ENCODE measurements around the gene SLCO1A2. TPM values are rescaled to one million over a fixed set of nuclear protein-coding genes. Genes with fewer than 3 reads are reported as not detected.

SLCO1A2 gene
- polyA plus RNA-seq, 1 donor from 2014 or later = not detected

- no peaks in the 10 kb centered on the region for H3K9me3 Mint-ChIP-seq
- H3K36me3 Mint-ChIP-seq = no peaks in the 10 kb centered on the region
- H3K27me3 Mint-ChIP-seq = no peaks in the 10 kb centered on the region
- H3K4me1 Mint-ChIP-seq = peaks cover 4 to 5% (median 4%) of the 10 kb centered on the region in 3 donors
- no peak overlapping the region for H3K27ac Mint-ChIP-seq
- no peak overlapping the region for H3K4me3 Mint-ChIP-seq
Observed at GRCh38 chr12:21294176-21294575, 40.5 kb downstream of the SLCO1A2 start.

GRCh38 chr12:21292111-21292510 lies 42.6 kb downstream of the SLCO1A2 start:
- Mint-ChIP-seq H3K36me3 (no peaks in the 10 kb centered on the region), H3K4me3 (no peak overlapping the region), H3K27me3 (no peaks in the 10 kb centered on the region), H3K9me3 (no peaks in the 10 kb centered on the region), H3K4me1 (peaks cover 1 to 5% (median 3%) of the 10 kb centered on the region in 3 donors), H3K27ac (no peak overlapping the region)

GRCh38 chr12:21289698-21290097 lies 45.0 kb downstream of the SLCO1A2 start:
- Mint-ChIP-seq H3K36me3 (no peaks in the 10 kb centered on the region), H3K27me3 (no peaks in the 10 kb centered on the region), H3K4me3 (no peak overlapping the region), H3K27ac (no peak overlapping the region), H3K4me1 (no peaks in the 10 kb centered on the region), H3K9me3 (no peaks in the 10 kb centered on the region)

- Mint-ChIP-seq H3K4me3 (no peak overlapping the region), H3K27me3 (peaks cover 3% of the 10 kb centered on the region), H3K27ac (no peak overlapping the region), H3K9me3 (no peaks in the 10 kb centered on the region), H3K36me3 (no peaks in the 10 kb centered on the region), H3K4me1 (no peaks in the 10 kb centered on the region)
Observed at GRCh38 chr12:21276826-21277225, 57.9 kb downstream of the SLCO1A2 start.

- Mint-ChIP-seq H3K4me1 (no peaks in the 10 kb centered on the region), H3K9me3 (peaks cover 3 to 13% (median 8%) of the 10 kb centered on the region in 3 donors), H3K4me3 (no peak overlapping the region), H3K36me3 (no peaks in the 10 kb centered on the region), H3K27me3 (peaks cover 2% of the 10 kb centered on the region), H3K27ac (no peak overlapping the region)
Observed at GRCh38 chr12:21265932-21266331, 68.8 kb downstream of the SLCO1A2 start.

- H3K27me3 Mint-ChIP-seq = peaks cover 2% of the 10 kb centered on the region
- H3K9me3 Mint-ChIP-seq = peaks cover 3 to 23% (median 11%) of the 10 kb centered on the region in 3 donors
- no peak overlapping the region for H3K27ac Mint-ChIP-seq
- no peak overlapping the region for H3K4me3 Mint-ChIP-seq
- no peaks in the 10 kb centered on the region for H3K4me1 Mint-ChIP-seq
- H3K36me3 Mint-ChIP-seq = no peaks in the 10 kb centered on the region
Observed at GRCh38 chr12:21264232-21264631, 70.5 kb downstream of the SLCO1A2 start.

GRCh38 chr12:21257172-21257571 lies 77.5 kb downstream of the SLCO1A2 start:
- Mint-ChIP-seq H3K4me3 (no peak overlapping the region), H3K27ac (no peak overlapping the region), H3K27me3 (no peaks in the 10 kb centered on the region), H3K4me1 (no peaks in the 10 kb centered on the region), H3K9me3 (peaks cover 3 to 27% (median 7%) of the 10 kb centered on the region in 3 donors), H3K36me3 (no peaks in the 10 kb centered on the region)

GRCh38 chr12:21252070-21252469 lies 82.6 kb downstream of the SLCO1A2 start:
- Mint-ChIP-seq H3K36me3 (no peaks in the 10 kb centered on the region), H3K4me3 (peak overlapping the region in 1 of 4 donors; percentile 3), H3K27ac (no peak overlapping the region), H3K9me3 (peaks cover 0 to under 1% (median under 1%) of the 10 kb centered on the region in 3 donors), H3K27me3 (no peaks in the 10 kb centered on the region), H3K4me1 (no peaks in the 10 kb centered on the region)

GRCh38 chr12:21248679-21249078 lies 86.0 kb downstream of the SLCO1A2 start:
- Mint-ChIP-seq H3K4me3 (no peak overlapping the region), H3K4me1 (no peaks in the 10 kb centered on the region), H3K27me3 (no peaks in the 10 kb centered on the region), H3K9me3 (no peaks in the 10 kb centered on the region), H3K36me3 (no peaks in the 10 kb centered on the region), H3K27ac (no peak overlapping the region)

GRCh38 chr12:21239866-21240265 lies 94.9 kb downstream of the SLCO1A2 start:
- H3K4me1 Mint-ChIP-seq = no peaks in the 10 kb centered on the region
- no peaks in the 10 kb centered on the region for H3K9me3 Mint-ChIP-seq
- H3K27ac Mint-ChIP-seq = no peak overlapping the region
- H3K36me3 Mint-ChIP-seq = no peaks in the 10 kb centered on the region
- H3K27me3 Mint-ChIP-seq = no peaks in the 10 kb centered on the region
- H3K4me3 Mint-ChIP-seq = no peak overlapping the region

- Mint-ChIP-seq H3K4me1 (no peaks in the 10 kb centered on the region), H3K4me3 (no peak overlapping the region), H3K9me3 (peaks cover 0 to 3% (median 0%) of the 10 kb centered on the region in 3 donors), H3K36me3 (no peaks in the 10 kb centered on the region), H3K27me3 (no peaks in the 10 kb centered on the region), H3K27ac (no peak overlapping the region)
Observed at GRCh38 chr12:21234395-21234794, 100.3 kb downstream of the SLCO1A2 start.

GRCh38 chr12:21223930-21224329 lies 110.8 kb downstream of the SLCO1A2 start:
- Mint-ChIP-seq H3K36me3 (no peaks in the 10 kb centered on the region), H3K27me3 (no peaks in the 10 kb centered on the region), H3K4me1 (no peaks in the 10 kb centered on the region), H3K4me3 (no peak overlapping the region), H3K9me3 (peaks cover 0 to 2% (median under 1%) of the 10 kb centered on the region in 3 donors), H3K27ac (no peak overlapping the region)

GRCh38 chr12:21221778-21222177 lies 112.9 kb downstream of the SLCO1A2 start:
- H3K27ac Mint-ChIP-seq = no peak overlapping the region
- H3K4me1 Mint-ChIP-seq = no peaks in the 10 kb centered on the region
- H3K36me3 Mint-ChIP-seq = no peaks in the 10 kb centered on the region
- no peaks in the 10 kb centered on the region for H3K27me3 Mint-ChIP-seq
- H3K9me3 Mint-ChIP-seq = peaks cover 0 to 2% (median 0%) of the 10 kb centered on the region in 3 donors
- no peak overlapping the region for H3K4me3 Mint-ChIP-seq

- peaks cover 0 to 2% (median 0%) of the 10 kb centered on the region in 3 donors for H3K9me3 Mint-ChIP-seq
- no peak overlapping the region for H3K27ac Mint-ChIP-seq
- H3K27me3 Mint-ChIP-seq = no peaks in the 10 kb centered on the region
- H3K36me3 Mint-ChIP-seq = no peaks in the 10 kb centered on the region
- H3K4me3 Mint-ChIP-seq = no peak overlapping the region
- H3K4me1 Mint-ChIP-seq = no peaks in the 10 kb centered on the region
Observed at GRCh38 chr12:21221072-21221471, 113.6 kb downstream of the SLCO1A2 start.

- peaks cover 0 to 2% (median 0%) of the 10 kb centered on the region in 3 donors for H3K9me3 Mint-ChIP-seq
- no peak overlapping the region for H3K4me3 Mint-ChIP-seq
- H3K27ac Mint-ChIP-seq = no peak overlapping the region
- H3K36me3 Mint-ChIP-seq = no peaks in the 10 kb centered on the region
- H3K4me1 Mint-ChIP-seq = no peaks in the 10 kb centered on the region
- no peaks in the 10 kb centered on the region for H3K27me3 Mint-ChIP-seq
Observed at GRCh38 chr12:21220266-21220665, 114.5 kb downstream of the SLCO1A2 start.

GRCh38 chr12:21219206-21219605 lies 115.5 kb downstream of the SLCO1A2 start:
- H3K4me3 Mint-ChIP-seq = no peak overlapping the region
- H3K9me3 Mint-ChIP-seq = peaks cover 0 to 4% (median 0%) of the 10 kb centered on the region in 3 donors
- H3K4me1 Mint-ChIP-seq = no peaks in the 10 kb centered on the region
- H3K27ac Mint-ChIP-seq = no peak overlapping the region
- H3K27me3 Mint-ChIP-seq = no peaks in the 10 kb centered on the region
- H3K36me3 Mint-ChIP-seq = no peaks in the 10 kb centered on the region

Data from IgD-negative memory B cell (primary cell).